KMS-11 (cell line): ENCODE results near the gene MSANTD1.

Experiments used
- H2AFZ ChIP-seq: fragments of 200-600 bp; sonication (generic); 2 replicates; pipeline ENCODE4 v1.6.1; 2016; ENCODE audit warnings: antibody characterized with exemption, mixed run types, low read depth
- H3K27ac ChIP-seq: fragments of 200-600 bp; sonication (generic); 2 replicates; pipeline ENCODE4 v1.6.1; 2016; ENCODE audit warnings: mild to moderate bottlenecking, mixed run types
- H3K27me3 ChIP-seq: fragments of 200-600 bp; sonication (generic); 2 replicates; pipeline ENCODE4 v1.6.1; 2017; ENCODE audit warnings: mild to moderate bottlenecking, low read depth, mixed run types, moderate library complexity; ENCODE audit not compliant: insufficient read depth
- H3K36me3 ChIP-seq: fragments of 200-600 bp; sonication (generic); 2 replicates; pipeline ENCODE4 v1.6.1; 2017; ENCODE audit warnings: mild to moderate bottlenecking, mixed run types; ENCODE audit not compliant: insufficient read depth
- H3K4me1 ChIP-seq: fragments of 200-600 bp; sonication (generic); 2 replicates; pipeline ENCODE4 v1.6.1; 2016; ENCODE audit warnings: mild to moderate bottlenecking, low read depth, mixed run types; ENCODE audit not compliant: poor library complexity, severe bottlenecking
- H3K4me2 ChIP-seq: fragments of 200-600 bp; sonication (generic); 2 replicates; pipeline ENCODE4 v1.7.0; 2016; ENCODE audit warnings: mild to moderate bottlenecking, mixed run types
- H3K4me3 ChIP-seq: fragments of 200-600 bp; sonication (generic); IDR thresholded peaks from 2 replicates; pipeline ENCODE4 v1.6.1; 2017; ENCODE audit warnings: low read depth, low read length, mixed read lengths; ENCODE audit not compliant: insufficient read depth
- H3K79me2 ChIP-seq: fragments of 200-600 bp; sonication (generic); 2 replicates; pipeline ENCODE4 v1.6.1; 2016; ENCODE audit warnings: low read depth, mixed run types; ENCODE audit not compliant: insufficient read depth
- H3K9ac ChIP-seq: fragments of 200-600 bp; sonication (generic); 2 replicates; pipeline ENCODE4 v1.6.1; 2016; ENCODE audit warnings: mild to moderate bottlenecking, mixed run types
- H4K20me1 ChIP-seq: fragments of 200-600 bp; sonication (generic); 2 replicates; pipeline ENCODE4 v1.6.1; 2016; ENCODE audit warnings: mild to moderate bottlenecking, mixed run types; ENCODE audit not compliant: insufficient read depth
- TF ChIP-seq, protein P1 (sequence below): fragments of 200-600 bp; sonication (generic); conservative IDR thresholded peaks from 2 replicates; pipeline ENCODE4 v1.6.1; 2017; ENCODE audit warnings: low read depth, mild to moderate bottlenecking, antibody characterized with exemption, low read length, moderate library complexity, mixed read lengths

MSANTD1 gene

DNA sequence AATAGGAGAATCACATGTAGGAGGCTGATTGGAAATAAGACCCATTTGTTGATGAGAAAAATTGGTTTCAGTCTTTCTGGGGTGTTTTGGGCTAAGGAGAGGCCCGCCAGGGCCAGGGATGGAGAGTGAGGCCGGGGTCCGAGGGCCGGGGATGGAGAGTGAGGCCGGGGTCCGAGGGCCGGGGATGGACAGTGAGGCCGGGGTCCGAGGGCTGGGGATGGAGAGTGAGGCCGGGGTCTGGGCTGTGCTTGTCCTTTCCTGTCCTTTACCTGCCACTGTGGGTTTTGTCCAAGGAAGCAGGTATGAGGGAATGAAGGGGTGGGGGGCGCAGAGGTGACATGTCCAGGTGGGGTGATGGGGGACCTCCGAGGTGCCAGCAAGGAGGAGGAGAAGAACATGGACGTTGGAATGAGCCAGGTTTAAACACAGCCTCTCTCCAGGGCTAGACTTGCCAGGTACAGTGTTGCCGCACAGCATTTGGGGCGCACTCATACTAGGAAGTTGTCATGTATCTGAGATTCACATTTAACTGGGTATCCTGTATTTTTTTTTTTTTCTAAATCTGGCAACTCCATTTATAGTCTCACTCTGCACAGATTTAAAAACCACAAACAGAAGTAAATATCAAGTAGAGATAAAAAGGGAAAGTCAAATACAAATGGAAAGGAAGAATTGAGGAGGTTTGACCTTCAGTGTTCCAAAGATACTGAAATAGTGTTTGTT is 52.7 kb downstream of the MSANTD1 start:
- H4K20me1 ChIP-seq = no peaks in the 10 kb centered on the region
- H3K27ac ChIP-seq = no peak overlapping the region
- no peak overlapping the region for H3K4me2 ChIP-seq
- no peak overlapping the region for H3K9ac ChIP-seq
- no peaks in the 10 kb centered on the region for H3K36me3 ChIP-seq
- H3K27me3 ChIP-seq = no peaks in the 10 kb centered on the region
- TF ChIP-seq, protein P1, sequence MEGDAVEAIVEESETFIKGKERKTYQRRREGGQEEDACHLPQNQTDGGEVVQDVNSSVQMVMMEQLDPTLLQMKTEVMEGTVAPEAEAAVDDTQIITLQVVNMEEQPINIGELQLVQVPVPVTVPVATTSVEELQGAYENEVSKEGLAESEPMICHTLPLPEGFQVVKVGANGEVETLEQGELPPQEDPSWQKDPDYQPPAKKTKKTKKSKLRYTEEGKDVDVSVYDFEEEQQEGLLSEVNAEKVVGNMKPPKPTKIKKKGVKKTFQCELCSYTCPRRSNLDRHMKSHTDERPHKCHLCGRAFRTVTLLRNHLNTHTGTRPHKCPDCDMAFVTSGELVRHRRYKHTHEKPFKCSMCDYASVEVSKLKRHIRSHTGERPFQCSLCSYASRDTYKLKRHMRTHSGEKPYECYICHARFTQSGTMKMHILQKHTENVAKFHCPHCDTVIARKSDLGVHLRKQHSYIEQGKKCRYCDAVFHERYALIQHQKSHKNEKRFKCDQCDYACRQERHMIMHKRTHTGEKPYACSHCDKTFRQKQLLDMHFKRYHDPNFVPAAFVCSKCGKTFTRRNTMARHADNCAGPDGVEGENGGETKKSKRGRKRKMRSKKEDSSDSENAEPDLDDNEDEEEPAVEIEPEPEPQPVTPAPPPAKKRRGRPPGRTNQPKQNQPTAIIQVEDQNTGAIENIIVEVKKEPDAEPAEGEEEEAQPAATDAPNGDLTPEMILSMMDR = no peak
- no peak overlapping the region for H3K4me3 ChIP-seq
- H3K79me2 ChIP-seq = no peaks in the 10 kb centered on the region
- H3K4me1 ChIP-seq = peaks cover 4% of the 10 kb centered on the region
- H2AFZ ChIP-seq = no peak overlapping the region

DNA sequence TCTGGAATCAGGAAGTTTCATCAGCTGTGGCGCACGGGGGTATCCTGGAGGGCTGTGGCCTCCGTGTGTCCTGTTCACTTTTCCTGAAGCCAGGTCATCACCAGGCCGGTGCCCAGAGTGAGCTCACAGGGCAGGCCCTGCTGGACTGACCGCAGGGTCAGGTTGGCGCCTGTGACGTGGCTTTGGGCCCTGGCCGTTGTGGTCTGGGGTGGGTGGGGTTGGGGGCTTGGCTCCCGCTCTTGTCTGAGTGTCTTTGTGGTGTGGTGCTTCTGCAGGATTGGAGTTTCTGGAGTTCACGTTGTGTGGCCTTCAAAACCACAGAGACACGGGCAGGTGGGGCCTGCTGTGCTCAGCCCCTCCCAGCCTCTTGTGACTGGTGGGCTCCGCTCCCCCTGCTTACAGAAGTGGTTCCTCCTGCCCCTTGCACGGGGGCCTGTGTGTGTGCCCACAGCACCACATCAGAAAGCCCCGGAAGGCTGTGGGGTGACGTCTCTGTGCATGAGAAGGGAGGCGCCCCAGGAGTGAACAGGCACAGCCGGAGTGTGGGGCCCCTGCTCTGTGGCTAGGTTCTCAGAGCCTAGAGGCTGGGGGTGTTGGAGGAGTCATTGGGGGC is 53.3 kb downstream of the MSANTD1 start:
- TF ChIP-seq, protein P1 = no peak
- Histone ChIP-seq H3K9ac (no peak overlapping the region), H2AFZ (no peak overlapping the region), H3K4me2 (no peak overlapping the region), H3K27ac (no peak overlapping the region), H4K20me1 (no peaks in the 10 kb centered on the region), H3K79me2 (no peaks in the 10 kb centered on the region), H3K36me3 (no peaks in the 10 kb centered on the region), H3K27me3 (no peaks in the 10 kb centered on the region), H3K4me3 (no peak overlapping the region), H3K4me1 (peaks cover 4% of the 10 kb centered on the region)

DNA sequence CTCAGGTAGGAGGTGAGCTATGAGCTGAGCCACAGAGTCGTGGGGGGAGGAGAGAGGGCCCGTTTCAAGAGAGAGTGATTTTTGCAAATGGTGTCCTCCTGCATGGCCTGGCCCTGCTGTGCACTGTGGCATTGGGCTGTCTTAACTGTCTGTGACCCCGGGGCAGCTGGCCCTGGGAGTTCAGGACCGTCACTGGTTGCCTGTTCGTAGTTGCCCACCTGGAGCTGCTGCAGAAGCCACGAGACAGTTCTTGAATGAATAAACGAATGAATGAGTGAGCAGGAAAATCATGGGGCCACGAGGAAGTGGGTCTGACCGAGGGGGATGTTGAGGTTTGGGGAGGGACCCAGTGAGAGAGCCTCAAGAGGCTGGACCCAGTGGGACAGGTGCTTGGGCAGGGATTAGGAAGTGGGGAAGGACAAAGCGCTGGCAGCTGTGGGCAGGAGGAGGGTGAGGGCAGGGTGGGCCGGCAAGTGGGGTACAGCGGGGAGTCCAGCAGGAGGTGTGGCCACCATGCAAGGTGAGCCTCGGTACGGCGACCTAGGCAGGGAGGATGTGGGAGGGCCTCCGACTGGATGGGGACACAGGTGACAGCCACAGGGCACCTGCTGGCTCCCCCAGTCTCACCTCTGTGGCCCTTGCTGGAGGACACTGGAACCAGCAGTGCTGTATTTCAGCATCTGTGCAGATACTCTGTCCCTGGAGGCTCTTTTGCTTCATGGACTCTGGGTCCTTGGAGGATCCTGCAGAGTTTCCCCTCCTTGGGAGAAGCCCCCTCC is 54.0 kb downstream of the MSANTD1 start:
- no peaks in the 10 kb centered on the region for H3K36me3 ChIP-seq
- TF ChIP-seq, protein P1 = no peak
- H4K20me1 ChIP-seq = no peaks in the 10 kb centered on the region
- no peak overlapping the region for H3K4me2 ChIP-seq
- H3K27me3 ChIP-seq = no peaks in the 10 kb centered on the region
- H3K9ac ChIP-seq = no peak overlapping the region
- no peak overlapping the region for H3K4me3 ChIP-seq
- H3K27ac ChIP-seq = no peak overlapping the region
- H3K79me2 ChIP-seq = no peaks in the 10 kb centered on the region
- H2AFZ ChIP-seq = no peak overlapping the region
- H3K4me1 ChIP-seq = peaks cover 4% of the 10 kb centered on the region

DNA sequence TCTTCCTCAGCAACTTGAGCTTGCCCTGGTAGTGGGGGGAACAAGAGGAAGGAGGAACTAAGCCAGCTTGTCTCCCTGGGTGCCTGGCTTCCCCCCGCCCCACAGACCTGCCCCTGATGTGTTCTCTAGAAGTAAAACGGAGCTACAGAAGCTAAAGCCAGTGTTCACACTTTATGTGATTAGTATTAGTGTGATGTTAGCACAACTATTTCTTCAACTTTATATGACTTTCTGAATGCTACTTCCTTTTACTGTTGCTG is 54.5 kb downstream of the MSANTD1 start:
- Histone ChIP-seq H3K4me1 (peaks cover 4% of the 10 kb centered on the region), H3K9ac (no peak overlapping the region), H3K4me3 (no peak overlapping the region), H3K36me3 (no peaks in the 10 kb centered on the region), H3K27ac (no peak overlapping the region), H4K20me1 (no peaks in the 10 kb centered on the region), H2AFZ (no peak overlapping the region), H3K27me3 (no peaks in the 10 kb centered on the region), H3K4me2 (no peak overlapping the region), H3K79me2 (no peaks in the 10 kb centered on the region)
- TF ChIP-seq, protein P1 = no peak
